NCI-H82 (cell line): ENCODE measurements around the gene CCIN.
"Not testable (repeated sequence)": the region's sequence is repeated elsewhere in the genome, so short reads cannot be mapped to it uniquely, and the experiment has no call there.

ENCODE experiments used
- DNase-seq: peaks from one replicate; lab custom pipeline; 2025; lab: John Stamatoyannopoulos, UW

The CCIN gene

GRCh38 chr9:36158917-36159316, 10.3 kb upstream of the CCIN start:
- DNase-seq = no peak

- DNase-seq = not testable (repeated sequence)
These were observed 9.7 kb upstream of the CCIN start for GRCh38 chr9:36159509-36159908.

- DNase-seq = not testable (repeated sequence)
These were observed 9.1 kb upstream of the CCIN start for GRCh38 chr9:36160126-36160525.

- no peak for DNase-seq
These were observed 8.0 kb upstream of the CCIN start for GRCh38 chr9:36161187-36161586.

- no peak for DNase-seq
These were observed 6.9 kb upstream of the CCIN start for GRCh38 chr9:36162211-36162738.

- peak; percentile 33 for DNase-seq
These were observed 6.0 kb upstream of the CCIN start for GRCh38 chr9:36163049-36163785.

- no peak for DNase-seq
These were observed 5.4 kb upstream of the CCIN start for GRCh38 chr9:36163786-36164170.

GRCh38 chr9:36164372-36164771, 4.8 kb upstream of the CCIN start:
- DNase-seq = no peak

GRCh38 chr9:36164989-36165388, 4.2 kb upstream of the CCIN start:
- peak; percentile 29 for DNase-seq

- DNase-seq = peak; percentile 31
These were observed 3.4 kb upstream of the CCIN start for GRCh38 chr9:36165826-36166167.

GRCh38 chr9:36166168-36166927, 2.8 kb upstream of the CCIN start:
- DNase-seq = peak; percentile 75

- no peak for DNase-seq
These were observed 520 bp downstream of the CCIN start for GRCh38 chr9:36169708-36170107.

GRCh38 chr9:36170531-36170930, 1.3 kb downstream of the CCIN start:
- no peak for DNase-seq

- no peak for DNase-seq
These were observed 4.7 kb downstream of the CCIN start for GRCh38 chr9:36173861-36174260.

GRCh38 chr9:36174271-36174670, 5.1 kb downstream of the CCIN start:
- no peak for DNase-seq

GRCh38 chr9:36174731-36175130, 5.5 kb downstream of the CCIN start:
- DNase-seq = no peak

GRCh38 chr9:36175209-36175608, 6.0 kb downstream of the CCIN start:
- not testable (repeated sequence) for DNase-seq

GRCh38 chr9:36176496-36176895, 7.3 kb downstream of the CCIN start:
- DNase-seq = not testable (repeated sequence)

- no peak for DNase-seq
These were observed 8.4 kb downstream of the CCIN start for GRCh38 chr9:36177571-36177970.

- DNase-seq = not testable (repeated sequence)
These were observed 11.1 kb downstream of the CCIN start for GRCh38 chr9:36180243-36180642.

- no peak for DNase-seq
These were observed 18.2 kb downstream of the CCIN start for GRCh38 chr9:36187414-36187813.

- no peak for DNase-seq
These were observed 19.0 kb downstream of the CCIN start for GRCh38 chr9:36188212-36188611.

GRCh38 chr9:36189976-36190375, 20.8 kb downstream of the CCIN start:
- peak; percentile 28 for DNase-seq
